Measurements from ENCODE around the gene NTRK2. TPM values are rescaled to one million over a fixed set of nuclear protein-coding genes. Genes with fewer than 3 reads are reported as not detected.

Gene NTRK2
- total and polyA plus RNA-seq, 2 experiments from 2014 or later = 0.03 TPM; not detected in 1

GRCh38 chr9:85025638-85026037 lies 356.1 kb downstream of the NTRK2 start (continued):
- no peak for TF ChIP-seq ZNF462 (CRISPR knock-in tag; IDR thresholded peaks at IDR 0.05)
- no peak for TF ChIP-seq REST (IDR thresholded peaks at IDR 0.05; ENCODE audit: unreplicated experiment)

- Mint-ChIP-seq H3K4me1 (no peaks in the 10 kb centered on the region), H3K36me3 (ENCODE audit: low read depth) (no peaks in the 10 kb centered on the region), H3K27ac (no peak overlapping the region), H3K9me3 (no peaks in the 10 kb centered on the region; the same call in 2 of the 3 replicates), H3K27me3 (ENCODE audit: insufficient read depth, low read depth, poor library complexity) (no peaks in the 10 kb centered on the region), H3K4me3 (no peak overlapping the region)
- no peak overlapping the region for H3K4me2 ChIP-seq
- ATAC-seq (no peak), DNase-seq (ENCODE audit: low spot score) (no peak)
- no peak overlapping the region for H3K4me3 ChIP-seq
- H4K20me1 ChIP-seq (replicated peaks; ENCODE audit: insufficient read depth) = no peaks in the 10 kb centered on the region
- H2AFZ ChIP-seq = no peak overlapping the region
- no peaks in the 10 kb centered on the region for H3K27me3 ChIP-seq (ENCODE audit: insufficient read depth)
- H3K36me3 ChIP-seq (ENCODE audit: insufficient read depth) = no peaks in the 10 kb centered on the region
- H3K79me2 ChIP-seq (replicated peaks; ENCODE audit: insufficient read depth) = no peaks in the 10 kb centered on the region
- no peaks in the 10 kb centered on the region for H3K4me1 ChIP-seq (ENCODE audit: insufficient read depth)
- H3K9me2 ChIP-seq (ENCODE audit: insufficient read depth) = peaks cover 9% of the 10 kb centered on the region
- no peaks in the 10 kb centered on the region for H3F3A ChIP-seq (replicated peaks; ENCODE audit: low read depth)
- no peak overlapping the region for H3K27ac ChIP-seq (ENCODE audit: low read depth)
- TF ChIP-seq CREB1 (CRISPR knock-in tag; IDR thresholded peaks at IDR 0.05; ENCODE audit: low read depth) (no peak), ZNF462 (CRISPR knock-in tag; IDR thresholded peaks at IDR 0.05) (no peak), EZH2 (IDR thresholded peaks at IDR 0.05; ENCODE audit: low read depth, unreplicated experiment) (no peak), STAT1 (IDR thresholded peaks at IDR 0.05; ENCODE audit: unreplicated experiment) (no peak)
These were observed 358.3 kb downstream of the NTRK2 start for GRCh38 chr9:85027870-85028269.

Measured in GM23338 (cell line).